IMR-90 (cell line): ENCODE measurements around the gene UFC1. TPM values are rescaled to one million over a fixed set of nuclear protein-coding genes. Genes with fewer than 3 reads are reported as not detected.

ENCODE experiments used
- ATAC-seq: fragments of 200-7000 bp; cut with Tn5 transposase; 2 replicates; pipeline ENCODE4 v1.9.1; 2020; ENCODE audit warnings: low read depth, mild to moderate bottlenecking, moderate library complexity
- BruUV-seq: library from RNA; stranded (reverse); fragments of 400-500 nt; replicated peaks from 2 replicates; lab custom pipeline; 2021; lab: Mats Ljungman, UMichigan
- CTCF ChIA-PET: fragments of 300-600 bp; formaldehyde crosslinking; extraction: SDS; loops from one replicate; lab custom pipeline; 2021; ENCODE audit warnings: antibody characterized with exemption; lab: Yijun Ruan, JAX
- POLR2A ChIA-PET: fragments of 300-600 bp; sonication (Branson Sonifier 250); formaldehyde crosslinking; loops from one replicate; lab custom pipeline; 2022; ENCODE audit warnings: antibody characterized with exemption; ENCODE audit not compliant: unreplicated experiment; lab: Charles Lee
- DNase-seq: peaks from one replicate; pipeline ENCODE4 v3.0.0; 2013
- H2AFZ ChIP-seq: replicated peaks from 2 replicates; pipeline ENCODE3; 2013; ENCODE audit warnings: low read length, mild to moderate bottlenecking; ENCODE audit not compliant: poor library complexity
- H2AK5ac ChIP-seq: 2 replicates; pipeline ENCODE4 v1.6.1; 2013; ENCODE audit warnings: low read depth, low read length, inconsistent platforms
- H2AK9ac ChIP-seq: replicated peaks from 2 replicates; pipeline ENCODE3; 2013; ENCODE audit warnings: mild to moderate bottlenecking, low read depth, low read length, moderate library complexity; ENCODE audit not compliant: poor library complexity
- H2BK120ac ChIP-seq: 2 replicates; pipeline ENCODE4 v1.6.1; 2013; ENCODE audit warnings: low read depth, low read length, inconsistent platforms
- H2BK15ac ChIP-seq: 3 replicates; pipeline ENCODE4 v1.6.1; 2013; ENCODE audit warnings: low read depth, low read length, inconsistent platforms
- H2BK20ac ChIP-seq: 2 replicates; pipeline ENCODE4 v1.6.1; 2013; ENCODE audit warnings: low read depth, mild to moderate bottlenecking, inconsistent platforms, low read length, moderate library complexity
- H2BK5ac ChIP-seq: 2 replicates; pipeline ENCODE4 v1.6.1; 2013; ENCODE audit warnings: mild to moderate bottlenecking, low read depth, low read length, inconsistent platforms; ENCODE audit not compliant: poor library complexity, severe bottlenecking
- H3K14ac ChIP-seq: replicated peaks from 2 replicates; pipeline ENCODE4 v1.6.1; 2013; ENCODE audit warnings: low read depth, low read length, inconsistent platforms
- H3K18ac ChIP-seq: 2 replicates; pipeline ENCODE4 v1.6.1; 2013; ENCODE audit warnings: low read depth, low read length, control low read depth
- H3K23ac ChIP-seq: 2 replicates; pipeline ENCODE4 v1.6.1; 2013; ENCODE audit warnings: low read depth, low read length, inconsistent platforms
- H3K27ac ChIP-seq: 2 replicates; pipeline ENCODE4 v1.5.1; 2013; ENCODE audit warnings: mild to moderate bottlenecking, control low read depth, low read length; ENCODE audit not compliant: insufficient read depth
- H3K27me3 ChIP-seq: 2 replicates; pipeline ENCODE4 v1.6.1; 2013; ENCODE audit warnings: low read length; ENCODE audit not compliant: control insufficient read depth, insufficient read depth
- H3K36me3 ChIP-seq: 2 replicates; pipeline ENCODE4 v1.6.1; 2013; ENCODE audit warnings: low read length, mixed read lengths; ENCODE audit not compliant: control insufficient read depth, insufficient read depth
- H3K4ac ChIP-seq: 2 replicates; pipeline ENCODE4 v1.6.1; 2013; ENCODE audit warnings: low read depth, low read length, inconsistent platforms
- H3K4me1 ChIP-seq: 2 replicates; pipeline ENCODE4 v1.6.1; 2013; ENCODE audit warnings: low read length, mixed read lengths; ENCODE audit not compliant: control insufficient read depth, insufficient read depth
- H3K4me2 ChIP-seq: 2 replicates; pipeline ENCODE4 v1.6.1; 2013; ENCODE audit warnings: low read depth, mild to moderate bottlenecking, control low read depth, low read length, moderate library complexity
- H3K4me3 ChIP-seq: 2 replicates; pipeline ENCODE4 v1.5.1; 2013; ENCODE audit warnings: low read depth, mild to moderate bottlenecking, control low read depth, low read length, moderate library complexity; ENCODE audit not compliant: insufficient read depth
- H3K56ac ChIP-seq: 2 replicates; pipeline ENCODE4 v1.6.1; 2013; ENCODE audit warnings: low read length, inconsistent platforms; ENCODE audit not compliant: insufficient read depth; ENCODE audit errors: extremely low read depth
- H3K79me1 ChIP-seq, 2 experiments: 2 replicates each; pipeline ENCODE4 v1.6.1; 2013; ENCODE audit warnings: low read length in 2 of 2, inconsistent platforms in 1 of 2, low read depth in 1 of 2
- H3K9ac ChIP-seq: 2 replicates; pipeline ENCODE4 v1.6.1; 2013; ENCODE audit warnings: low read depth, low read length, control low read depth
- H3K9me1 ChIP-seq: 2 replicates; pipeline ENCODE4 v1.6.1; 2013; ENCODE audit warnings: low read length, inconsistent platforms; ENCODE audit not compliant: insufficient read depth
- H3K9me3 ChIP-seq: 2 replicates; pipeline ENCODE4 v1.6.1; 2013; ENCODE audit warnings: low read length; ENCODE audit not compliant: control insufficient read depth, insufficient read depth
- H4K20me1 ChIP-seq: 2 replicates; pipeline ENCODE4 v1.6.1; 2013; ENCODE audit warnings: low read length, inconsistent platforms; ENCODE audit not compliant: insufficient read depth
- H4K5ac ChIP-seq: 2 replicates; pipeline ENCODE4 v1.6.1; 2013; ENCODE audit warnings: mild to moderate bottlenecking, low read depth, low read length, control low read depth
- H4K8ac ChIP-seq, 2 experiments: 2 replicates each; pipeline ENCODE4 v1.6.1; 2013; ENCODE audit warnings: low read depth in 2 of 2, low read length in 2 of 2, control low read depth in 1 of 2, inconsistent platforms in 1 of 2
- H4K91ac ChIP-seq: 2 replicates; pipeline ENCODE4 v1.6.1; 2013; ENCODE audit warnings: low read depth, low read length, inconsistent platforms; ENCODE audit not compliant: insufficient read depth
- BHLHE40 ChIP-seq: fragments of 150-350 bp; IDR thresholded peaks from 2 replicates; pipeline ENCODE4 v1.6.1; 2016; ENCODE audit warnings: mild to moderate bottlenecking, low read depth, low read length
- CEBPB ChIP-seq: IDR thresholded peaks from 2 replicates; pipeline ENCODE4 v1.6.1; 2012; ENCODE audit warnings: low read depth, low read length, improper control_type of control experiment
- CHD1 ChIP-seq: IDR thresholded peaks from 2 replicates; pipeline ENCODE4 v1.6.1; 2012; ENCODE audit warnings: low read depth, low read length, improper control_type of control experiment
- MAZ ChIP-seq: IDR thresholded peaks from 2 replicates; pipeline ENCODE4 v1.6.1; 2012; ENCODE audit warnings: low read depth, mild to moderate bottlenecking, low read length, improper control_type of control experiment, moderate library complexity, borderline replicate concordance
- MXI1 ChIP-seq: IDR thresholded peaks from 2 replicates; pipeline ENCODE4 v1.6.1; 2012; ENCODE audit warnings: low read depth, mild to moderate bottlenecking, low read length, moderate library complexity, borderline replicate concordance
- NFE2L2 ChIP-seq: fragments of 150-350 bp; IDR thresholded peaks from 2 replicates; pipeline ENCODE4 v1.6.1; 2016; ENCODE audit warnings: low read depth, mild to moderate bottlenecking, low read length
- POLR2A ChIP-seq: IDR thresholded peaks from 2 replicates; pipeline ENCODE4 v1.6.1; 2012; ENCODE audit warnings: mild to moderate bottlenecking, low read depth, low read length
- RAD21 ChIP-seq: IDR thresholded peaks from 2 replicates; pipeline ENCODE4 v1.6.1; 2012; ENCODE audit warnings: low read length, improper control_type of control experiment
- RCOR1 ChIP-seq: IDR thresholded peaks from 2 replicates; pipeline ENCODE4 v1.6.1; 2012; ENCODE audit warnings: mild to moderate bottlenecking, low read length, improper control_type of control experiment; ENCODE audit not compliant: insufficient replicate concordance
- RFX5 ChIP-seq: IDR thresholded peaks from 2 replicates; pipeline ENCODE4 v1.8.0; 2012; ENCODE audit warnings: low read depth, mild to moderate bottlenecking, low read length, moderate library complexity
- WGBS, 2 experiments: methylation state at CpG; one replicate each; pipeline versions ENCODE4 v1.1.5 to v1.1.7; 2013; ENCODE audit warnings: missing lambda C conversion rate in 2 of 2; ENCODE audit not compliant: insufficient read length in 1 of 2; ENCODE audit errors: extremely low coverage in 2 of 2; 5-methylcytosine and 5-hydroxymethylcytosine counted together
- dilution Hi-C: fragments of 300-500 bp; cut with HindIII; formaldehyde crosslinking; loops from one replicate; pipeline ENCODE4 v1.14.3; 2018; ENCODE audit warnings: low sequenced_read_pairs; ENCODE audit not compliant: unreplicated experiment
- in situ Hi-C: fragments of 300-500 bp; cut with MboI; formaldehyde crosslinking; loops from 3 replicates; pipeline ENCODE4 v1.14.3; 2019; ENCODE audit warnings: low sequenced_read_pairs, inconsistent platforms, mixed read lengths
- intact Hi-C: fragments of 100-400 bp; cut with micrococcal nuclease; formaldehyde crosslinking; loops from 2 replicates; pipeline ENCODE4 v1.10.0; 2022
- polyA plus RNA-seq, 3 experiments: library from polyadenylated mRNA; depleted of rRNA; stranded (reverse); fragments of >200 nt; gene quantifications; 2 replicates each; pipeline ENCODE4 v1.2.3, GENCODE V29; 2012; ENCODE audit warnings: low replicate concordance in 1 of 3
- total RNA-seq: library from RNA; depleted of rRNA; stranded (reverse); fragments of >200 nt; gene quantifications from 2 replicates; pipeline ENCODE4 v1.2.3, GENCODE V29; 2012
- TF ChIP-seq, protein P1 (sequence below): fragments of 150-350 bp; IDR thresholded peaks from 2 replicates; pipeline ENCODE4 v1.6.1; 2016; ENCODE audit warnings: low read depth, mild to moderate bottlenecking, low read length, moderate library complexity, borderline replicate concordance
- TF ChIP-seq, protein P2 (sequence below): fragments of 150-350 bp; IDR thresholded peaks from 2 replicates; pipeline ENCODE4 v1.6.1; 2017; ENCODE audit warnings: mild to moderate bottlenecking, antibody characterized with exemption, low read length, low read depth

Gene UFC1
- total and polyA plus RNA-seq, 2 of the 4 experiments (the other 2 are of a cell fraction), result 134 to 140 TPM

DNA sequence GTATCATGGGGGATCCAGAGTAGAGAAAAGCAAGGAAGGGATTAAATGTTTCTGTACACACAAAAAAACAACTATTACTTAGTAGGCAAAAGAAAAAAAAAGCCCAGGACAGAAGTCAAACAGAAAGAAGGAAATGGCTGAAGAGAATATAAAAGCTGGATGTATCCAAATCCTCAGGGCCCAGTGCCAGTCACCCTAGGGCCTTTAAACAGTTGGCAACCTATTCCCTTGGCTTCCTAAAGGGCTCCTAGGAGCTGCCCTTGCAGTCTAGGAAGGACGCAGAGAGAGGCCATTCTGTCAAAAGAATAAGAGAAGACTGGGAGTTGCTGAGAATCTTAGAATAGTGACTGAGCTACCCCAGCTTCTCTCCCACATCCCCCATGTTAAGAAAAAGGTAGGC is 18.6 kb downstream of the UFC1 start:
- ATAC-seq, result no peak
- Histone ChIP-seq H2AK9ac (no peak overlapping the region), H3K4me3 (no peak overlapping the region), H4K91ac (no peak overlapping the region), H3K14ac (no peak overlapping the region), H3K18ac (no peak overlapping the region), H2BK120ac (no peak overlapping the region), H2BK15ac (no peak overlapping the region), H3K4me2 (peak overlapping the region; percentile 49), H3K23ac (no peak overlapping the region), H3K9me1 (peaks cover 11% of the 10 kb centered on the region), H4K5ac (no peak overlapping the region), H3K56ac (no peak overlapping the region), H3K9me3 (no peaks in the 10 kb centered on the region), H3K4ac (no peak overlapping the region), H3K79me1 (peaks cover 14 to 41% of the 10 kb centered on the region in 2 experiments), H3K27ac (peak overlapping the region; percentile 69; the same call in 1 of the 2 replicates), H3K4me1 (peaks cover 13% of the 10 kb centered on the region), H3K27me3 (no peaks in the 10 kb centered on the region), H4K20me1 (peaks cover 13% of the 10 kb centered on the region; the same call in 1 of the 2 replicates), H4K8ac (no peak overlapping the region), H2AK5ac (0 out of 2 replicates have a peak overlapping the region, but pooled peaks have one; percentile 35), H2BK20ac (no peak overlapping the region), H3K9ac (no peak overlapping the region), H3K36me3 (peaks cover 46% of the 10 kb centered on the region), H2BK5ac (no peak overlapping the region), H2AFZ (no peak overlapping the region)
- no TSS peak for BruUV-seq
- dilution Hi-C loops (no loop called here), in situ Hi-C loops (no loop called here), intact Hi-C loops (no loop called here)
- TF ChIP-seq CHD1 (no peak), NFE2L2 (no peak), MAZ (no peak), RFX5 (no peak), BHLHE40 (no peak), CEBPB (no peak), POLR2A (no peak), RCOR1 (no peak), RAD21 (no peak), MXI1 (no peak)
- TF ChIP-seq, protein P1, sequence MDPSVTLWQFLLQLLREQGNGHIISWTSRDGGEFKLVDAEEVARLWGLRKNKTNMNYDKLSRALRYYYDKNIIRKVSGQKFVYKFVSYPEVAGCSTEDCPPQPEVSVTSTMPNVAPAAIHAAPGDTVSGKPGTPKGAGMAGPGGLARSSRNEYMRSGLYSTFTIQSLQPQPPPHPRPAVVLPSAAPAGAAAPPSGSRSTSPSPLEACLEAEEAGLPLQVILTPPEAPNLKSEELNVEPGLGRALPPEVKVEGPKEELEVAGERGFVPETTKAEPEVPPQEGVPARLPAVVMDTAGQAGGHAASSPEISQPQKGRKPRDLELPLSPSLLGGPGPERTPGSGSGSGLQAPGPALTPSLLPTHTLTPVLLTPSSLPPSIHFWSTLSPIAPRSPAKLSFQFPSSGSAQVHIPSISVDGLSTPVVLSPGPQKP, result no peak
- TF ChIP-seq, protein P2, sequence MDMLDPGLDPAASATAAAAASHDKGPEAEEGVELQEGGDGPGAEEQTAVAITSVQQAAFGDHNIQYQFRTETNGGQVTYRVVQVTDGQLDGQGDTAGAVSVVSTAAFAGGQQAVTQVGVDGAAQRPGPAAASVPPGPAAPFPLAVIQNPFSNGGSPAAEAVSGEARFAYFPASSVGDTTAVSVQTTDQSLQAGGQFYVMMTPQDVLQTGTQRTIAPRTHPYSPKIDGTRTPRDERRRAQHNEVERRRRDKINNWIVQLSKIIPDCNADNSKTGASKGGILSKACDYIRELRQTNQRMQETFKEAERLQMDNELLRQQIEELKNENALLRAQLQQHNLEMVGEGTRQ, result no peak
- ChIA-PET CTCF (no interaction called here), POLR2A (no interaction called here)
- DNase-seq, result no peak
- no CpG with 5 or more reads among the region's 1 CpG for WGBS, 2 experiments
